ENCODE measurements around the gene GTSE1.

GTSE1 gene

DNA sequence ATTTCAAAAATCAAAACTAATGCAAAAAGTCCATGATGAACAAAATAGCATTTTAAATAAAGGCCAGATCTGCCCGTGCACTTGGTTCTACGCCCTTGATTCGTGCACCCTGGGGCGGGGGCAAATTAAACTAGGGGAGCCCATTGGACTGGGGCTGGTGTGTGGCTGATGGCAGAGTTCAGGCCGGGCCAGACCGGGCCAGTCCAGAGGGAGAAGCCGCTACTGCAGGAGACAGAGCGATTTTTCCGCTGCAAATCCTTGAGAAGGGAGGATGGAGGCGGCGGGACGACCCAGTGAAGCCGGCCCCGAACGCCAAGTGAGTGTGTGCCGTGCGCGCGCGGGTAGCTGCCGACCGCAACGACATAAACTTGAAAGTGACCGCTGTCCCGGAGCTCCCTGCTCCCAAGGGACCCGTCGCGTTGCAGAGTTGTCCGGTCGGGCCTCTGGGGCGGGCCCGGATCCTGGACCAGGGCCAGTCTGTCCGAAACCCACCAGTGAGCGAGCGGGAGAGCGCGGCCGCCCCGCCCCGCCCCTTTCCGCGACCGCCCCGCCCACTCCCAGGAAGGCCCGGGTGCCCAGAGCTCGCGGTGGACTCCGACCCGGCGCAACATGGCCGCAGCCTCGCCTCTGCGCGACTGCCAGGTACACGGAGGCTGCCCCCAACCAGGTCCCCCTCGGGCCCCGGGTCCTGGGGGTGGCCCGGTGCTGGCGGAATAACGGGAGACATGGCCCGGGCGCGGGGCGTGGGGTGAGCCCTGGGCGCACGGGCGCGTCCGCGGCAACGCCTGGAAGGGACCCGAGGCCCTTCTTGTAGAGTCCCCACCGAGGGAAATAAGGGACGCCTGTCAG, 29.0 kb upstream of the GTSE1 start, which contains the start of gene TTC38:
Gene TTC38, plus strand, starts transcription at position 578 of the 849 bp plus-strand sequence. Its CDS starts 32 bp downstream, at position 610.
- TF ChIP-seq, protein P1, sequence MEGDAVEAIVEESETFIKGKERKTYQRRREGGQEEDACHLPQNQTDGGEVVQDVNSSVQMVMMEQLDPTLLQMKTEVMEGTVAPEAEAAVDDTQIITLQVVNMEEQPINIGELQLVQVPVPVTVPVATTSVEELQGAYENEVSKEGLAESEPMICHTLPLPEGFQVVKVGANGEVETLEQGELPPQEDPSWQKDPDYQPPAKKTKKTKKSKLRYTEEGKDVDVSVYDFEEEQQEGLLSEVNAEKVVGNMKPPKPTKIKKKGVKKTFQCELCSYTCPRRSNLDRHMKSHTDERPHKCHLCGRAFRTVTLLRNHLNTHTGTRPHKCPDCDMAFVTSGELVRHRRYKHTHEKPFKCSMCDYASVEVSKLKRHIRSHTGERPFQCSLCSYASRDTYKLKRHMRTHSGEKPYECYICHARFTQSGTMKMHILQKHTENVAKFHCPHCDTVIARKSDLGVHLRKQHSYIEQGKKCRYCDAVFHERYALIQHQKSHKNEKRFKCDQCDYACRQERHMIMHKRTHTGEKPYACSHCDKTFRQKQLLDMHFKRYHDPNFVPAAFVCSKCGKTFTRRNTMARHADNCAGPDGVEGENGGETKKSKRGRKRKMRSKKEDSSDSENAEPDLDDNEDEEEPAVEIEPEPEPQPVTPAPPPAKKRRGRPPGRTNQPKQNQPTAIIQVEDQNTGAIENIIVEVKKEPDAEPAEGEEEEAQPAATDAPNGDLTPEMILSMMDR (conservative IDR thresholded peaks at IDR 0.05; ENCODE audit: low read length), result no peak

GRCh38 chr22:46269564-46269963, 27.1 kb upstream of the GTSE1 start:
- no peak overlapping the region for H3K4me3 ChIP-seq (ENCODE audit: low read length)
- DNase-seq (ENCODE audit: low read depth), result no peak
- TF ChIP-seq, protein P1 (conservative IDR thresholded peaks at IDR 0.05; ENCODE audit: low read length), result no peak

More for the DNA sequence above, 29.0 kb upstream of the GTSE1 start, which contains the start of gene TTC38:
- H3K4me3 ChIP-seq (ENCODE audit: low read length), result peak within 1 kb of the TSS; percentile 81
- DNase-seq (ENCODE audit: low read depth), result peak; percentile 75

- TF ChIP-seq, protein P1 (conservative IDR thresholded peaks at IDR 0.05; ENCODE audit: low read length), result no peak
- no peak for DNase-seq (ENCODE audit: low read depth)
- no peak overlapping the region for H3K4me3 ChIP-seq (ENCODE audit: low read length)
Observed at GRCh38 chr22:46272196-46272595, 24.5 kb upstream of the GTSE1 start.

DNA sequence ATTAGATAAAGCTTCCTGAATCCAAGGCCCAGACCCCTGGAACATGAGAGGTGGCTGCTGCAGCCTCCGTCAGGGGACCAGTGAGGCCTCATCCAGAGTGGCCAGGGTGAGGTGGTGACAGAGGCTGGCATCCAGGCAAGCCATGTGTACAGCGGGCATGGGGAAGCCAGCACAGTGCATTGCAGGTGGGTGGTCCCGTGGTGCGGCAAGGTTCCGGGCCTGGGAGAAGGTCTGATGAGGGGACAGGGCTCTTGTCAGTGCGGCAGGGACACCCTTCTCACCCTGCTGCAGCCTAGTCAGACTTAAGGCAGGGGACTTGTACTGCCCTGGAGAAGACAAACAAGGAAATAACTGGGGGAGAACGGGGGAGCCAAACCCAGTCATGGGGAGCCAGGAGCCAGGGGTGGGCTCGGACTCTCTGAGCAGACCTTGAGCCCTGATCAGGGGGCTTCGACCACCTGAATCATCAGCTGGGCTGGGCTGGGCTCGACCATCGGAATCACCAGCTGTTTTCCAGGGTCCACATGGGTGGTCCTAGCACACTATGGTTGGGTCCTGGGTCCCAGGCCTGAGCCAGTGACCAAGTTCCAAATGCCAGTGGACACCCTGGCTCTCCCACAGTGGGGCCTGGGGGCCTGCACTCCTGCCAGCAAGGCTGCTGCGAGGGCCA, 23.8 kb upstream of the GTSE1 start:
- TF ChIP-seq, protein P1 (conservative IDR thresholded peaks at IDR 0.05; ENCODE audit: low read length), result no peak
- H3K4me3 ChIP-seq (ENCODE audit: low read length), result no peak overlapping the region
- DNase-seq (ENCODE audit: low read depth), result no peak

GRCh38 chr22:46273432-46274148, 23.1 kb upstream of the GTSE1 start:
- TF ChIP-seq, protein P1 (conservative IDR thresholded peaks at IDR 0.05; ENCODE audit: low read length), result no peak
- no peak overlapping the region for H3K4me3 ChIP-seq (ENCODE audit: low read length)
- DNase-seq (ENCODE audit: low read depth), result no peak

DNA sequence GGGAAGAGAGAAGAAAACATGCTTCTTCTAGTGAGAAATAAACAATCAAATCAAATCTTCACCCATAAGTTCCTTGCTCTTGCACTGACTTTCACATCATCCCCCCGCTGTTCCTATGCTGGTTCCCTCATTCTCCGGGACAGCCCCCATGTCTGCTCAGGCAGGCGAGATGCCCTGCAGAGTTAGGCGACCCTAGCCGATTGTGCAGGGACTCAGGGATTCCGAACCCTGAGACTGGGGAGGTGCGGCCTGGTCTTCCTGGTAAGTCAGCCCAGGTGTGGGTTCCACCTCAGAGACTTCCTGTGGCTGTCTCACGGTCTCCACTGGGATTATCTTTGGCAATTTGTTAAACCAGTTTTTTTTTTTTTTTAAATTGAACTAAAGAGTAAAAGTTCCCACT, 22.3 kb upstream of the GTSE1 start:
- no peak overlapping the region for H3K4me3 ChIP-seq (ENCODE audit: low read length)
- TF ChIP-seq, protein P1 (conservative IDR thresholded peaks at IDR 0.05; ENCODE audit: low read length), result no peak

More for the DNA sequence above, 22.3 kb upstream of the GTSE1 start:
- DNase-seq (ENCODE audit: low read depth), result no peak
